GM21360 (cell line): ENCODE results near the gene MIA2.

Experiments
- ATAC-seq: cut with Tn5 transposase; IDR thresholded peaks from one replicate; pipeline ENCODE4 v1.9.1; 2021; ENCODE audit warnings: mild to moderate bottlenecking, moderate library complexity; ENCODE audit not compliant: unreplicated experiment

Gene MIA2

DNA sequence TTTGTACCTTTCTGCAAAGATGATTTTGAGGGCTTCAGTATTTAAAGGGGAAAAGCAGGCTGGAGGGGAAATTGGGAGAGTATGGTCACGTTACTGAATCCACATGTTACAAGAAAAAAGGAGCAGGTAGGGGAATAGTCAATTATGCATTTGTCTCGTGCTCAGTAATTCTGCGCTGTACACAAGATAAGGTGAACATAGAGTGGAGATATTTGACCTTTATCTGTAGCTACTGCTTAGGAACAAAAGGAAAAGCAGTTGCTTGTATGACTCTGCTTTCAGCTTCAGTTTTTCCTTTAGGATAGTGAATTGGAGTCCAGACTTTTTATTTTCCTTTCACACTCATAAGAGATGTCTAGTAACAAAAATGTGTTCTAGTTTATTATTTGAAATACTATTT lies 148.7 kb downstream of the MIA2 start:
- no peak for ATAC-seq

DNA sequence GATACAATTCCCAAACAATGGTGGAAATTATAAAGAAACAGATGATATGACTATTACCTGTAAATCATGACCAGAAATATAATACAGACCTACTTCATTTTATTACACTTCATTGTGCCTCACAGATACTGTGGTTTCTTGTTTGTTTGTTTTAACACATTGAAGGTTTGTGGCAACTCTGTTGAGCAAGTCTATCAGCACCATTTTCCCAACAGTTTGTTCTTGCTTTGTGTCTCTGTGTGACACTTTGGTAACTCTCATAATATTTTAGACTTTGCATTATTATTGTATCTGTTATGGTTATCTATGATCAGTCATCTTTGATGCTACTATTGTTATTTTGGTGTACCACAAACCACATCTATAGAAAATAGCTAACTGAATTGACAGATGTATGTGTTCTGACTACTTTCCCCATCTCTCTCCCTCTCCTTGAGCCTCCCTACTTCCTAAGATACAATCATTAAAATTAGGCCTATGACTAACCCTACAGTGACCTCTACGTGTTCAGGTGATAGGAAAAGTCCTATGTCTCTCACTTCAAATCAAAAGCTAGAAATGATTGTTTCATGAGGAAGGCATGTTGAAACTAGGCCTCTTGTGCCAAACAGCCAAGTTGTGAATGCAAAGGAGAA lies 149.4 kb downstream of the MIA2 start:
- ATAC-seq: no peak

DNA sequence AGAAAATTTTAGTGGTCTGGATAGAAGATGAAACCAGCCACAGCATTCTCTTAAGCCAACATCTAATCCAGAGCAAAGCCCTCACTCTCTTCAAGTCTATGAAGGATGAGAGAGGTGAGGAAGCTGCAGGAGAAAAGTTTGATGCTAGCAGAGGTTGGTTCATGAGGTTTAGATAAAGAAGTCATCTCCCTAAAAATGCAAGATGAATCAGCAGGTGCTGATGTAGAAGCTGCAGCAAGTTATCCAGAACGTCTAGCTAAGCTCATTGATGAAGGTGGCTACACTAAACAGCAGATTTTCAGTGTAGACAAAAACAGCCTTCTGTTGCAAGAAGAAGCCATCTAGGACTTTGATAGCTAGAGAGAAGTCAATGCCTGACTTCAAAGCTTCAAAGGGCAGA lies 150.0 kb downstream of the MIA2 start:
- ATAC-seq: no peak

DNA sequence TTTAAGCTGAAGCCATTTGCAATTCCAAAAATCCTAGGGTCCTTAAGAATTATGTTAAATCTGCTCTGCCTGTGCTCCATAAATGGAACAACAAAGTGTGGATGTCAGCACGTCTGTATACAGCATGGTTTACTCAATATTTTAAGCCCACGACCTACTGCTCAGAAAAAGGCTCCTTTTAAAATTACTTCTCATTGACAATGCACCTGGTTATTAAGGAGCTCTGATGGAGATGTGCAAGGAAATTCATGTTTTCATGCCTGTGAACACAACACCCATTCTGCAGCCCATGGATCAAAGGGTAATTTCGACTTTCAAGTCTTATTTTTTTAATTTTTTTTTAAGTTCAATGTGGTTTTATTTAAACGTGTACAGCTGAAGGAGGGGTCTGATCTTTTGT lies 150.5 kb downstream of the MIA2 start:
- no peak for ATAC-seq

GRCh38 chr14:39393289-39393688 lies 159.6 kb downstream of the MIA2 start:
- ATAC-seq: no peak

DNA sequence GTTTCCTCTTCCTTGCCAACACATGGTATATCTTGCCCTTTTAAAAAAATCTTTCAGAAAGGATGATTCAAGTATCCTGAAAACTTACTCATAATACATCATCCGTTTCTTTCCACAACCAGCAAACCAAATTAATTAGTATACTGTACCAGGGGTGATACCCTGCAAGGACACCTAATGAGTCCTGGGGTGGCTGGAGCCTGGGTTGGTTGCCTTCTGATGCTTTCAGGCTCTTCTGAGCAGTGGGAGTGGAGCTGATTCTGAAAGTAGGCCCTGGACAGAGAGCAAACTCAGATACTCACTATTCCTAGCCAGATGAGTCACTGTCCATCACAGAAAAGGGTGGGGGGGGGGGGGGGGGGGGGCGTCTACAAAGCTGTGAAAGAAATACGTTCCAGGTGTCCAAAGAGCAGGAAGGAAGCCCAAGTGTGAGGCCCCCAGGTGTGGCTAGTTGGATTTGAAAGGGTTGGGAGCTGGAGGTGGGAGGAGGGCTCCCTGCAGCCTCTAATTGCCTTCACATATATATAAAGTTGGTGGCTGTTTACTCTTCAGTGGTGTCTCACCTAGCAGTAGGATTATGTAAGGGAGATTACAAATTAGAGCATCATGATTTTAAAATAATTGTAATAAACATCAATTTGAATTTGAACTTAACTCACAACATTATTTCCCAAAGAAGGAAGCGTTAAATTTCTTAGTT lies 162.0 kb downstream of the MIA2 start:
- ATAC-seq: no peak

GRCh38 chr14:39396448-39396847 lies 162.7 kb downstream of the MIA2 start:
- ATAC-seq: no peak

DNA sequence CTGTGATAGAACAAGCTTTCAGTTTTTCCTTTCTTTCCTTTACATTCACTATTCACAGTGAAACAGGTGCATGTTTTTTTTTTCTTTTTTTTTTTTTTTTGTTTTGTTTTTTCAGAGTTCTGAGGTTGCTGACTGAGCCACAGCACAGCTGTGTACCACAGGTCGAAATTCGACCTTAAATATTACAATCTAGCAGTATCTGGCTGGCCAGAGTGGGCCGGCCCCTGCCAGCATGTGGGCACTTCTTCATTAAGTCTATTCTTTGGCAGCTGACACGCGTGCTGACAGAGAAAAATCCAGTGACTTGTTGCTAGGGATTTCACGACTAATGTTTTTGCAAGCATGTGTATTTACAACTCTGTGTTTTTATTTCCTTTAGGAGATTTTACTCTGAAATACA lies 164.7 kb downstream of the MIA2 start:
- ATAC-seq: no peak

DNA sequence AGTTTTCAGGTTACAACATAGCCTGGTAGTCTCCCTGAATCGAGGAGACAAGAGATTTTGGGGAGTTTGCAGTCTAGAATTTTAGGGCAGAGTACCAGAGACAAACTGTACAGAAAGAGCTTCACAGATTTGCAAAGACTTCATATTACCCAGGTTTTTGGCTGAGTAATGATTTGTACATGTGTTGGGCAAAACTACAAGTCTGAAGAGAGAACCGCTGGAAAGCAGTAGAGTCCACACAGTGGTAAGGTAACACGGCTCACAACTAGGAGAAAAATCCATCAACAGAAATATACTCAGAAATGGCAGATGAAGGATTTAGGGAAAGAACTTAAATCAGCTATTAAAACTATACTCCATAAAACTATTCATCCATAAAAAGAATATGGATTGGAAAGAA lies 172.8 kb downstream of the MIA2 start:
- ATAC-seq: no peak

- no peak for ATAC-seq
Measured at GRCh38 chr14:39416072-39416471, 182.4 kb downstream of the MIA2 start.

DNA sequence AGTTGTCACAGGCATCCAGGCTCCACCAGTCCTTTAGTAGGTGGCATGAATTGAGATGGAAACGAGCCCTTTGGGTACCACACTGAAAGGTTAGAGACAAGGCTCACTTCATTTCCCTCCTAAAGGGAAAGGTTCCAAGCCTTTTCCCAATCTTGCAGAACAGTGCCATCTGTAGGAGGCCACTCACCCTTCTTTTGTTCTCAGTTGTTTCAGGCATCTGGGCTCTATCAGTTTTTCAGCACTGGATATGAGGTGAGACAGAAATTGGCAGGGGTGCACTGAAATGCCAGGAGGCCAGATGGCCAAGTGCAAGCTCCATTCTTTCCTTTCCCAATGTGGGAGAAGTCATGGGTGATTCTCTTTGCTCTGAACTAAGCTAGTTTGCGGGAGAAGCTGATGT lies 183.3 kb downstream of the MIA2 start:
- no peak for ATAC-seq

DNA sequence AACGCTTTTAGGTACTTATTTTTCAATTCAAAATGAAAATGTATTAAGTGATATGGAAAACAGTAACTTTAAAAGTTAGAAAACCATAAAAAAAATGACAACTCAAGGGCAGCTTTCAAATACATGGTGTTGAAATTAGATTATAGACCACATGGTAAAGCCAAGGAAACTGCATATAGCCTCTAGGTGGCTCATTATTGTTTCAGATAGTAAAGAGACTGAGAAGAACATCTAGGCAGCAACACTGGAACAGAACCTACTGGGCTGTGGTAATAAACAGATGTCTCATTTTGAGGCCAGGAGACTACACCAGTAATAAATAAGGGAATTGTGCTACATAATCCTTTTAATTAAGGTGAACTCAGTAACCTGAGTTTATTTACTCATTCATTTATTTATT lies 185.6 kb downstream of the MIA2 start:
- no peak for ATAC-seq

DNA sequence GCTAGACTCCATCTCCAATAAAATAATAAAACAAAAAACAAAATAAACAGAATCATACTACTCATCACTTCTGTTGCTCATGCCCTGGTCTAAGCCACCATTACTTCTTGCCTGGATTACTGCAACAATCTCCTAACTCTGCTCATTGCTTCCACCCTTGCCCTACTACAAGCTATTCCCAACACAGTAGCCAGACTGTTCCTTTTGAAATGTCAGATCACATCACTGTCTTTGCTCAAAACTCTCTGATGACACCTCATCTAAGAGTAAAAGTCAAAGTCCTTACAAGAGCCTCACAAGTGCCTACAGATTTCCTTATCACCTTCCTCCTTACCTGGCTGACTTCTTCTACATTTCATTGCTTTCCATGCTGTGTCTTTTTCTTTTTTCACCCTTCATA lies 188.5 kb downstream of the MIA2 start:
- no peak for ATAC-seq

DNA sequence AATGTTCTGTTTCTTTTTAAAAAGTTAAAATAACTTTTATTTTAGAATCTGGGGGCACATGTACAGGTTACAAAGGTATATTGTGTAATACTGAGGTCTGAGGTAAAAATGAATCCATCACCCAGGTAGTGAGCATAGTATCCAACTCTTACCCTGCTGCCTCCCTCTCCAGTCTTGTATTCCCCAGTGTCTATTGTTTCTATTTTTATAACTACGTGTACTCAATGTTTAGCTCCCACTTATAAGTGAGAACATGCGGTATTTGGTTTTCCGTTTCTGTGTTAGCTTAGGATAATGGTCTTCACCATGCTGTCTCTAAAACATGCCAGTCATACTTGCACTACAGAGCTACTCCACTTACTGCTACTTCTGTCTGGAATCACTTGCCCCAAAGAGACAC lies 190.1 kb downstream of the MIA2 start:
- ATAC-seq: no peak

DNA sequence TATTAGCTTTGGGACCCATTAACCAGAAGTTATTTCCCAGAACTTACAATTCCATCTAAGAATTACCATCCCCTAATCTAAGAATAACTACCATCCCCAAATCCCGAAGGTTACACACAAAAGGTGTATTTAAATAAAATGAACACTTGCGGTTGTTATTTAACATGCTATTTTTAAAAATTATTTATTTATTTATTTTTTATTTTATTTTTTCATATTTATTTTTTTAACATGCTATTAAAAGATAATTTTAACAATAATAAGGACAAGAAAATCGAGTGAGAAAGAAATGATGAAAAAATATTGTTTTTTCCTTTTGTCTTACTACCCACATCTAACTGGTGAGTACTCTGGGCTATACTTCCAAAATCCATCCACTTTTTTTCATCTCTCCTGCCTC lies 192.2 kb downstream of the MIA2 start:
- no peak for ATAC-seq

DNA sequence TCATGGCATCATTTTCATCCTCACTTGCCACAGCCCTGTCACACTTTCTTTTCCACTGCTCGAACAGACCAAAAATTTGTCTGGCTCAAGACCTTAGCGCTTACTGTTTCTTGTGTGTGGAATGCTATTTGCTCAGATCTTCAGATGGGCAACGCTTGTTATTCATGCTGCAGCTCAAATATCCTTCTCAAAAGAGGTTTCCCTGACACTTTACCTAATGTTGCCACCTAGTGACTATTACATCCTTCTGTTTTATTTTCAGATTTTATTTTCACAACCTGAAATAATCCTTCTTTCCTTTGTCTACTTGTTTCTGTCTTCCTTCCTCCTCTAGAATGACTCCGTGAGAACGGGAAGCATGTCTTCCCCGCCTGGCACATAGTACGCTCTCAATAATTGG lies 192.9 kb downstream of the MIA2 start:
- ATAC-seq: no peak

DNA sequence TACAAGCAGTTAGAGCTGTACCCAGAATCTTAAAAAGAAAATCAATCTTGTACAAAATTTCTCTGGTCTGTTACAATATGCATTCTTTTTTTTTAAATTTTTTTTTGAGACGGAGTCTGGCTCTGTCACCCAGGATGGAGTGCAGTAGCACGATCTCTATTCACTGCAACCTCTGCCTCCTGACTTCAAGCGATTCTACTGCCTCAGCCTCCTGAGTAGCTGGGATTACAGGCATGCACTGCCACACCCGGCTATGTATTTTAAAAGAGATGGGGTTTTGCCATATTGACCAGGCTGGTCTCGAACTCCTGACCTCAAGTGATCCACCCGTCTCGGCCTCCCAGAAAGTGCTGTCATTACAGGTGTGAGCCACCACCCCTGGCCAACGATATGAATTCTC lies 194.4 kb downstream of the MIA2 start:
- ATAC-seq: no peak

GRCh38 chr14:39430762-39431415 lies 197.2 kb downstream of the MIA2 start:
- peak; percentile 0 for ATAC-seq

- peak; percentile 12 for ATAC-seq
Measured at GRCh38 chr14:39431416-39432178, 197.9 kb downstream of the MIA2 start.

DNA sequence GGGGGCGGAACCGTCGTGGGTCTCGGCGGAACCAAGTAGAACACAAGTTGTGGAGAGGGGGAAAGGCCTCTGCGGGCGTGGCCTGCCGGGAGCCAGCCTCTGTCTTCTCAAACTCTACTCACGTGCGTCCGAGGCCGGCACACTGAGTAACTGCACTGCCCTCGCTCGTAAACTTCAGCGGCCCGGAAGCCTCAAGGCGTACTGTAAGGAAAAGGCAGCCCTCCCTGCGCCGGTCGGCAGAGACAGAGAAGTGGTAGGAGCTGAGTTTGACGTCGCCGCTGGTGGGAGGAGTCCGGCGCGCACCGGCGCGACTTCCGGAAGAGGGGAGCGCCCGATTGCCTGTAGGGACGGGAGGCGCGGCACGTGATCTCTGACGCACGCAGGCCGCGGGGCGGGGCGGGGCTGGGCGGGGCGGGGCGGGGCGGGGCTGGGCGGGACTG lies 198.5 kb downstream of the MIA2 start, which contains the start of gene FBXO33:
FBXO33 (minus strand) TSS at position 255 of the 440 bp plus-strand sequence. CDS start 271 bp downstream, outside the sequence.
- peak; percentile 80 for ATAC-seq
